GM18517 (cell line): ENCODE results near the gene ATG16L1.

Experiments used
- ATAC-seq: cut with Tn5 transposase; IDR thresholded peaks from one replicate; pipeline ENCODE4 v1.9.1; 2021; ENCODE audit warnings: mild to moderate bottlenecking, moderate library complexity; ENCODE audit not compliant: unreplicated experiment

ATG16L1 gene

DNA sequence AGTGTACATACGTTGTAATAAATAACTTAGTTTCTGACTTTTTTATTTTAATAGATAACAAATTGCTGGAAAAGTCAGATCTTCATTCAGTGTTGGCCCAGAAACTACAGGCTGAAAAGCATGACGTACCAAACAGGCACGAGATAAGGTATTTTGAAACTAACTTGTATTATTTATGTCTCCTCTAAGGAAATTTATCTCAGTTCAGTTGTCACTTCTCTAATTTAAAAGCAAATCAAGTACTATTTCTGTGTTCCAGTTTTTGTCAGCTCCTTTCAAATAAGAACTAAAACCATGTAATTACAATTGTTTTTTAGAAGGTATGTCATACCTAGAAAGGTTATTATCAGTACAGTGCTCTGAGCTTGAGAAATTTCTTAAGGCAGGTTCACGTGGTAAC, 4.6 kb downstream of the ATG16L1 start:
- no peak for ATAC-seq

DNA sequence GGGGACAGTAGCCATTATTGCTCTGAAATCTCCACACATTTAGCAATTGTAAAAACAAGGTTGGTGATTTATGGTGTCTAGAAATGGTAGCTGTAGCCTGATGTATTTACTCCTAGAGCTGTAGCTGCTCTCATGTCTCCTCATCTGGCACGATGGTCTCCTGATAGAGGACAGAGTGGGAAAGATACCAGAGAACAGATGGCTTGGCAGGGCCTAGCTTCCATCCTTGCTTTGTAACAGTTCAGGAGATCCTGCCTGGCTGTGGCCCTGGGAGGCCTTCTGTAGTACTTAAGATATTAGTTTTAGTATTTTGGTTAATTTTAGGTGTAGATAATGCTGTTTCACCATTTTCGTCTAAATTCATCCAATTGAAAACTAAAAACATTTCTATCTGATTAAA, 6.7 kb downstream of the ATG16L1 start:
- no peak for ATAC-seq

DNA sequence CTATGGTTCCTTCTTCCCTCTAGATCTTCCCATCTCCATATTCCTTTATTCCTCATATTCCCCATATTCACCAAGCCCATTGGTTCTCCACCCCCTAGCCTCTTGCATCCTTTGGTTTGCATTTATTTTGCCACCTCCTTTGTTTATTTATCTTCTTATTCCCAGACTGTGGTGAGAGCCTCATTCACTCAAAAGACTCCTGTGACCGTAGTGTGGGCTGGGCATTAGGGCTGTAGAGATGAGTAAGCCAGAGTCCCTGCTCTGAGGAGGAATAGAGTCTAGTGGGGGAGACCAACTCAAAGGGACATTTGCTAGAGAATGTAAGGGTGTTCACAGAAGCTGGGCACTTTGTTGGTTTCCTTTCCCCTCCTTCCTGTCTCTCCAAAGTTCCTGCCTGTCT, 8.3 kb downstream of the ATG16L1 start:
- no peak for ATAC-seq

DNA sequence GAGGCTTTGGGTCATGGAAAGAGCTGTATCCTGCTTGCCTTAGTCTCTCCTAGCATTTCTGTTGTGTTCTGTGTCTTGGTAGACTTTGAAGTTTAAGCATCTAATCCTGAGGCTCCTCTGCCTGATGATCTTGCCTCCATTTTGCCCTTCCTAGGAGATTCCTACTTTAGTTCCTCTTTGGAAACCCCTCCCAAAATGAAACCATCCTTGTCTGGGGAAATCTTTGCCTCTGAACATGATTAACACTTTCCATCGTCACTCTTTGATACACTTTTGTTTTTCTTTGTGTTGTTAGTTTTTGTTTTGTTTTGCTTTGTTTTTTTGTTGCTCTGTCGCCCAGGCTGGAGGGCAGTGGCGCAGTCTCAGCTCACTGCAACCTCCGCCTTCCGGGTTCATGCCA, 9.2 kb downstream of the ATG16L1 start:
- no peak for ATAC-seq

DNA sequence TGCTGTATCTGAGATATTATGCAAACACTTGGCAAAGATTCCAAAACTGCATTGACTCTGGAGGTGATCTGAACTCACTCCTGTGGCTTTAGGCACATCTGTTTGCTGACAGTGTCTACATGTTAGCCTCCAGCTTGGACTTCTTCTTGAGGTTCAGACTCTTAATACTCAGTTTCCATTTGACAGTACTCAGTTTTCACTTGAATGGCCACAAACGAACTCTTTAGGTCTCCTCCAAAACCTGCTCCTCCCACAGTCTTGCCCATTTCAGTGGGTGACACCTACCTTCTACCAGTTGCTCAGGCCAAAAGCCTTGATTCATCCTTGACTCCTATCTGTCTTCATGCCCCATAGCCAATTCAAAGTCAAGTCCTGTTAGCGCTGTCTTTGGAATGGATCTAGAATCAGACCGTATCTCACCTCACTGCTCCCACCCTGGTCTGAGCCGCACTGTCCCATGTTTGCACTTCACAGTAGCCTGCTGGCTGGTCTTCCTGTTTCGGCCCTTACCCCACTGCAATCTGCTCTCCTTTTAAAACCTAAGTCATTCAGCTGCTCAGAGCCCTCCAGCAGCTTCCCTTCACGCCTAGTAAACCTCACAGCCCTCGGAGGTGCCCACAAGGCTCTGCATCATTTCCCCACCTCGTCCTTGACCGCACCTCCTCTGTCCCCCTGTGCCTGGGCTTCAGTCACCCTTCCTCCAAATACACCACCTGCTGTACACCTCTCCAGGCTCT, 10.5 kb downstream of the ATG16L1 start:
- no peak for ATAC-seq

DNA sequence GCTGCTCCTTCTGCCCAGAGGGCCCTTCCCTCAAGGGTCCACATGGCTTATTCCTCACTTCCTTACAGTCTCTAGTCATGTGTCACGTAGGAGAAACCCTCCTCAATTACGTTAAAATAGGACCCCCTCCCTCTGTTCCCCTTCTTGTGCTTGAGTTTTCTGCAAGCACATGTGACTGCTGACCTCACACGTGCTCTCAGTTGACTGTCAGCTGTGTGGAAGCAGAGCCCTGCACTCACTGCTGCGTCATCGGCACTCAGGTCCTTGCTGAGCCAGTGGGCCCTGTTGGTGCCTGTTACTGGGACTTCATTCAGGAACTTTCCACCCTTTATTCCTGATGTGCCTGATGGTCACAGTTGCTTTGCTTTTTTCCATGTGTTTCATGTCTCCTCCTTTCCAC, 11.1 kb downstream of the ATG16L1 start:
- no peak for ATAC-seq

DNA sequence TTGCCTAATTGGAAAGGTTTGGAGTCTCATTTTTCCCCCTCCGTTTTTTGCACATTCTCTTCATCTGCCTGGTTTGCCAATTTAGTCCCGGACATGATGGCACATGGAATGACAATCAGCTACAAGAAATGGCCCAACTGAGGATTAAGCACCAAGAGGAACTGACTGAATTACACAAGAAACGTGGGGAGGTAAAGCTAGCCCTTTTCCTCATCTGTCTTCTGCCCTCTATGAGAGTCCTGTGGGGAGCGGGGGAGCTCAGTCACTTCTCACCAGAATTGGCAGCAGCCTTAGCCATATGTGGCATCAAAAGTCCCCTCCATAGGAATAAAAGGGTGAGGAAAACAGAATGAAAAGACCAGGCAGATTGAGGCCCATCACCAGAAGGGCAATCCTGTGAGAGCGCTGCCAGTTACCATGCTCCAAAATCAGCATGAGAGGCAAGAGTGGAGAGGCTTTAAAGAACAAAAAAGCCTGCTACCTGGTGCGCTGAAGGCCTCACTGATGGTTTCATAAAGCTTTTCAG, 11.6 kb downstream of the ATG16L1 start:
- ATAC-seq, result no peak

DNA sequence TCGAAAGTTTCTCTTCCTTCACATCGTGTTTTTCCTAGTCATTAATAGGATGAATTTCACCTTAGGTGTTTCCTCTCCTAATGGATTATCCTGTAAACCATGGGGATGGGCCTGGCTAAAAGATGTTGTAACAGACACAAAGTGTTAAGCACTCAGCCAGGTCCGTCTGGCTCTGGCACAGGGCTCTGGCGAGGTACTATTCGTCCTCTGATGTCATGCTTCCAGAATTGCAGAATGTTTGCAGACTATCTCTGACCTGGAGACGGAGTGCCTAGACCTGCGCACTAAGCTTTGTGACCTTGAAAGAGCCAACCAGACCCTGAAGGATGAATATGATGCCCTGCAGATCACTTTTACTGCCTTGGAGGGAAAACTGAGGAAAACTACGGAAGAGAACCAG, 13.2 kb downstream of the ATG16L1 start:
- no peak for ATAC-seq

DNA sequence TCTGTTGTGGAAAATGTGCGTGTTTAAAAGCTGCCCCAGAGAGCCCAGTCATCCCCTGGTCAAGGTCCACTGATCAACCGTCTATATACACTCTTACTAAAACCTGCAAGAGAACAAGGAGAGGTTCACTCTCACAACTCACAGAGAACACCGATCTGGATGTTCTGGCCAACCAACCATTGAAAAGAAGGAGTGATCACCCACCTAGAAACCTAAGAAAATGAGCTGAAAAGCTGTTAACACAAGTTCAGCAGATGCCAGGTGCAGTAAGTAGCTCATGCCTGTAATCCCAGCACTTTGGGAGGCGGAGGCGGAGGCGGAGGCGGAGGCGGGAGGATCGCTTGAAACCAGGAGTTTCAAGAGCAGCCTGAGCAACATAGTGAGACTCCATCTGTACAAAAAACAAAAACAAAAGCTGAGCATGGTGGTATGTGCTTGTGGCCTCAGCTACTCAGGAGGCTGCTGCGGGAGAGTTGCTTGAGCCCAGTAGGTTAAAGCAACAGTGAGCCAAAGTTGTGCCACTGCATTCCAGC, 14.5 kb downstream of the ATG16L1 start:
- no peak for ATAC-seq

DNA sequence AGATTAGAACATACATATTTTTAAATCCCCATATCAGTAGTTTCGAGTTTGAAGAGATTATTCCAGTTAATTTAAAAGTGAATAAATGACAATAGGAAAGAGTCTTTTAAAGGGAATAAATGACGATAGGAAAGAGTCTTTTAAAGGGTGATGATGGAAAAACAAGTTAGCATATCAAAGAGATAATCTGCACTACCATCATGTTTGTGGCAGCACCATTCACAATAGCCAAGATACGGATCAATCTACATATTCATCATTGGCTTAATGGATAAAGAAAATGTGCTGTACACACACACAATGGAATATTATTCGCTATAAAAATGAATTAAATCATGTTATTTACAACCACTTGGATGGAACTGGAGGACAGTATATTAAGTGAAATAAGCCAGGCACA, 15.0 kb downstream of the ATG16L1 start:
- ATAC-seq, result no peak

DNA sequence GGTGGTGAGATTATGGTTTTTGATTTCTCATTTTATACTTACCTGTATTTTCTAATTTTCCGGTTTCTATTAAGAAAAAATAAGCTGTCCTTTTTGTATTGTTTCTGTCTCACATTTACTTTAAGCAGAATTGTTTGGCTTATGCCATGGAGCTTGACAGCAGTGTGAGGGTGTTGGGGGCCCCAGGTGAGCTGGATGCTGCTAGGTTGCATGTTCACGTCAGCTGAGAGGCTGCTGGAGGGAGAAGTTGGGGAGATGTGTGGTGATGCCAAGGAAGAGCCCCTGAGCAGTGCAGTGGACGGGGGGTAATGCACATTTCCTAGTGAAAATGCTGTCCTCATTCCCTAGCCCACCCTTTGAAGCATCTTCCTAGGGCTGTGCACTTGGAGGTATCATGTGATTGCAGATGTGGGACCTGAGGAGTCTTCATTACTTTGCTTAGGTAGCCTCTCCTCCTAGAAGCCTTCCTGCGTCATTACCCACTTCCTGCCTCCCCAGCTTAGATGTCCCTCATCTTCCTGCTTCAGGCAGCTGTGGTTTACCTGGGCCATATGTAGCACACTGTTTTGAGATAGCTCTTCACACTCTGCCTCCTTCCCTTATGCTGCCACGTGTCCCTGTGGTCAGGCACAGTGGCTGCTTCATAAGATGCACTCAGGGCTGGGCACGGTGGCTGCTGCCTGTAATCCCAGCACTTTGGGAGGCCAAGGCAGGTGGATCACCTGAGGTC, 16.2 kb downstream of the ATG16L1 start:
- no peak for ATAC-seq

DNA sequence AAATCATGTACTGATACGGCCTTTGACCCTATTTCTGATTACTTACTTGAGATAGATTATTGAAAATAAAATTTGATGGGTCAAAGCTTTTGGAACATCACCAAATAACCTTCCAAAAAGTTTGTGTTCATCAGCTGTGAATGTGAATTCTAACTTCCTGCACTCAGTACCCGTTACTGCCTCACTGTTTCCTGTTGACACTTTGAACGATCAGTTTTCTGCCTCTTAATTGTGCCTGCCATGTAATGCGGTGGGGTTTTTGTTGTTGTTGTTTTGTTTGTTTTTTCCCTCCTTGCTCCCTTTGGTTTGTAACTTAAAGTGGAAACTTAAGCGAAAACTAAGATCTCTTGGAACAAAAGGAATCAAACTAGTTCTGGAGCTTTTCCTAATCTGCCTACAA, 18.9 kb downstream of the ATG16L1 start:
- ATAC-seq, result no peak

DNA sequence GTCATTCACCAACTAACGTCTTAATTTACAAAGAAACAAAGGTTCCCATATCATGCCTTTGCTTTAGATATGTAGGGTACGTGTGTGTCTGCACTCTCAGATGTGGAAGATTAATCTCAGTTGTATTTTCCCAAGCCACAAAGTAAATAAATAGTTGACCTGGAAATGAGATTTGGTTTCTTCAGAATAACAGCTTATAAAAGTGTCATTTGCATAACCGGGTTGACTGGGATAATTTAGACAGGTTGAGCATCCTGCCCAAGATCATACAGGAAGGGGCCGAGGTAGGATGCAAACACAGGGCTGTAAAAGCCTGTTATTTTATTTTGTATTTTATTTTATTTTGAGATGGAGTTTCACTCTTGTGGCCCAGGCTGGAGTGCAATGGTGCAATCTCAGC, 19.5 kb downstream of the ATG16L1 start:
- no peak for ATAC-seq

DNA sequence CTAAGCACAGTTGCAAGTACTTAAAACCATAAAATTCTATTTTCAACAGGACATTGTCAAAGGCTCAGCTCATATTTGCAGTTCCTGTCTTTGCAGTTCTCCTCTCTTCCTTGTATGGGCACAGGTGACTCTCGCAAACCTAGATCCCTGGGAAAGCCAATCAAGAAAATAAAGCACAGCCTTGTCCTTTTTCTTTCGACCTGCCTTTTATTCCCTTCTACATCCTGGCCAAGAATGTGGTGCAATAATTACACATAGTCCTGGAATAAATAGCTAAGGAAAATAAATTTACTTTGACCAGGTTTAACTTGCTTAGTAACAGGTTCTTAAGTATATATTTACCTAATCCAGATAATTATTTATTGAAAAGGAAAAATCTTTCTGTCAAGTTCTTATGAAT, 20.2 kb downstream of the ATG16L1 start:
- no peak for ATAC-seq

DNA sequence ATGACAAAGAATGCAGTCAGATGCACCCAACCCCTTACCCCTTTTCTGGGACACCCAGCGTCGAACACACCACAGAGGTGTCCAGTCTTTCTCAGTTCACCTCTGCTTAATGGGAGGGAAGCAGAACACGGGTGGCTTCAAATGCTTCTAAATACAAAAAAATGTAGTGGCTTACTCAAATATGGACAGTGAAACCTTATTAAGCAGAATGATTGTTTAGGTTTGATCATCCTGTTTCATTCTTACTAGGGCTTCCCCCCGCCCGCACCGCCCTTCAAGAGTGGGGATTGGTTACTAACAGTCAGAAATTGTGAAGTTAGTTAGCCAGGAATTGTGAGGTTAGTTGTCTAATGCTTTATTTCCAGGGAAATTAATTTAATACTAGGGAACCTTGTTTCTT, 21.6 kb downstream of the ATG16L1 start:
- no peak for ATAC-seq

DNA sequence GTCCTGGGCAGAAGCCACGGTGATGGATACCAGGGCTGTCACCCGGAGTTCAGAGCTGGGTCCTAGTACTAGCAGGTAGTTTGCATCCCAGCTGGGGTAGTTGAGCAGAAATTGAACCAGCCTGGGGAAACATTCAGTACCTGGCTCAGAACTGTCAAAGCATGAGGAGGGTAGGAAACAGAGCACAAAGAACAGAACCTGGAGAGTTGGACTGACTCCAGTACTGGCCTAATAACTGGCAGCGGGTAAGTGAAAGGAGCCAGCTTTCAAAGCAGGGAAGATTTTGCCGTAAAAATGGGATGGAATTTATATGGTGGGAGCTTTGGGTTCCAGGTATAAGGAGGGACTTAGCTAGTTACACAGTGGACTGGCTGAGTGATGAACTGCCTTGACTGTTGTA, 23.8 kb downstream of the ATG16L1 start:
- ATAC-seq, result no peak

DNA sequence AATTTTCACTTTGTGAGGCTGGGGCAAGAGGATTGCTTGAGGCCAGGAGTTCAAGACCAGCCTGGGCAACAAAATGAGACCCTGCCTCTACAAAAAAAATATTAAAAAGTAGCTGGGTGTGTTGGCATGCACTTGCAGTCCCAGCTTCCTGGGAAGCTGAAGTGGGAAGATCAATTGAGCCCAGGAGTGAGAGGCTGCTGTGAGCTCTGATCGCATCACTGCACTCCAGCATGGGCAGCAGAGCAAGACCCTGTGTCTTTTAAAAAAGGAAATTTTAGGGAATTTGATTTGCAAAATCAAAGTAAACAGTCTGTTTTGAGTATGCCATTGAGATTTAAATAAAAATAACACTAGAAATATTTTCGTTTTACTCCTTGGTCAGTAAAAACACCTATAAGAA, 27.4 kb downstream of the ATG16L1 start:
- ATAC-seq, result no peak

DNA sequence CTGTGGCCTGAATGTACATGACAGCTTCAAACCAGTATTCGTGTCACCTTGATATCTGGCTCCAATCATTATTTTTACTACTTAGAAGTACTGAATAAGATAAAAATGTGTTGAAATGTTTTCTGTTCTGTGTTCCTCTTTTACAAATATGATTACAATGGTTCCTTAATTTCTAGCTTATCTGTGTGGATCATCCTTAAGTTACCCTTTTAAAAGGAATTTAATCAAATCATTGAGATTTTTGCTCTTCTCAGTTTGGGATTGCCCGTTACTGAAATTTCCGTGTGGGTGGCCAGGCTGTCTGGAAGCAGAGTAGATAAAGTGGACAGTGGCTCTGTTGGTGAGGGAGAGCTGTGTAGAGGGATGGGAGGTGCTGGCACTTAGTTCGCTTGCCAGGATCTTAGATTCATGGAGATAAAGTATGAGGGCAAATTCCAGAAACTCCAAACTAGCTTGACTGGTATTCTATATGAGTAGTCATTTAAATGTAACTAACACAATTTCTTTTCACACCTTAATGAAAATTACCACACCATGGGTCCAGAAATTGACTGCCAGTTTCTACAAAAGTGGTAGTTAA, 28.7 kb downstream of the ATG16L1 start:
- ATAC-seq, result no peak

DNA sequence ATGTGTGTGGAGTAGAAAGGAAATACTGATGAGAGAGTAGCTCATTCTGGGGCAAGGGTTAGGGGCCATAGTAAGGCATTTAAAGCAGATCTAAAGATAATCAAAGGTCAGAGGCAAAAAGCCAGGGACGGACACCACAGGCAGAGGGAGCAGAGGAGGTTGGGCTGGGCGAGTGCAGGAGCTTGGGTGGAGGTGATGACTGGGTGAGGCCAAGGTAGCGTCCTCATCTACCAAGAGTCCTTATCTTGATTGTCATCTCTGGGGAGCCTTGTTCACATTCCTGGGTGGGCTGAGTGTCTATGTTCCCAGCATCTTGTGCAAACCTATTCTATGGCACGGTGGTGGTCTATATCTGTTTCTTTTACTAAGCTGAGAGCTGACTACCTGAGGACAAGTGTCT, 30.1 kb downstream of the ATG16L1 start:
- no peak for ATAC-seq

DNA sequence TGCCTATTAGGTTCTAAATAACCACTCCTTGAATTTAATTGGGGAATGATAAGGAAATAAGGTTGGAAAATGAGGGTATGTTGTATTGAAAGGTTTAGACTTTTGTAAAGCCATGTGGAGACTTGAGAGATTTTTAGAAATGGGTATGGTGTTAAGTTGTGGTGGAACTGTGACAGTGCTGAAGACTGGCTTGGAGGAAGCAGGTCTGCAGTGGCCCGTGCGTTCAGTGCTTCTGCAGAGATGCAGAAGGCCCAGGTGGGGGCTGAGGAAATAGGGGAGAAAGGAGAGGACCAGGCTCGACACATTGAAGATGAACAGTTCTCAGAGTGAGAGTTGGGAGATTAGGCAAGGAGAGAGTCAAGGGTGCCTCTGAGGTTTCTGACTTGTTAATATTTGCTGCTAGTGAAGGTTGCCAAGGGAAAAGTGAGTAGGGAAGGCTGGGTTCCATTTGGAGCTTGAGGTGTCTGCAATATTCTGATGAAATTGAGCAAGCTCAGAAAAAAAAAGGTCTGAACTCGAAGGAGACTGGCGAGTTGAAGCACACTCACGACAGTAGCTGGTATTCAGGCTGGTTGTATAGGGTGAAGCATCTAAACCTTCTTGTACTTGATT, 30.6 kb downstream of the ATG16L1 start:
- no peak for ATAC-seq

DNA sequence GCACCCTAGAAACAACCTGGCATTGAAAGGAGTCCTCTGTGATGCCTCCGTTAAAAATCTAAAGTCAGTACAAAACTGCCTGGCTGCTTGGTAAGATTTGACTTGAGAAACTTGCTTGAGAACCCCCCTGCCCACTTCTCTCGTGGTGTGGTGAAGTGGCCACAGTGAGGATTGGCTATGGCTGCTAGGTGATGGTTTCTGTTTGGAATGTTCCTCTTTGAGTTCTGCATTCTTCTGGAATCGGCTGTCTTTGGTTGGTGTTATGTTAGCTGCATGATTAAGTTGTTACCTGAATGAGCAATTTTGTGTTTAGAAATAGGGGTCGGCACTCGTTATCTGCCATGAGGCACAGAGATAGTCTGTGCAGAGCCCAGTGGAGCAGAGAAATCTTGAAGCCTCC, 34.4 kb downstream of the ATG16L1 start:
- no peak for ATAC-seq
